SK-N-SH (cell line): ENCODE results near the gene LMBR1L. TPM values are rescaled to one million over a fixed set of nuclear protein-coding genes. Genes with fewer than 3 reads are reported as not detected.

Experiments
- CTCF ChIA-PET: fragments of 300-600, 350-600 bp; formaldehyde crosslinking; extraction: SDS; loops from one replicate; lab custom pipeline; 2021; lab: Yijun Ruan, JAX
- POLR2A ChIA-PET: fragments of 350-600 bp; sonication (Branson Sonifier 250); formaldehyde crosslinking; extraction: SDS; loops from one replicate; lab custom pipeline; 2020; ENCODE audit warnings: antibody characterized with exemption, inconsistent platforms; lab: Yijun Ruan, JAX
- DNase-seq: peaks from one replicate; pipeline ENCODE4 v3.0.0; 2012
- H2AFZ ChIP-seq: fragments of 200-600 bp; sonication (generic); 2 replicates; pipeline ENCODE4 v1.8.1; 2016; ENCODE audit warnings: antibody characterized with exemption, mild to moderate bottlenecking, low read depth
- H3F3A ChIP-seq: fragments of 200-600 bp; sonication (generic); replicated peaks from 2 replicates; pipeline ENCODE3; 2016; ENCODE audit warnings: antibody characterized with exemption, mild to moderate bottlenecking; ENCODE audit not compliant: insufficient read depth
- H3K27ac ChIP-seq, 2 experiments: fragments of 200-500 bp in 1 of 2; fragments of 200-600 bp in 1 of 2; sonication (Bioruptor generic) in 1 of 2; sonication (generic), shearing (Covaris generic) in 1 of 2; 2 replicates each; pipeline versions ENCODE4 v1.5.1 to v1.6.1; 2014 to 2016; ENCODE audit warnings: low read depth in 2 of 2, inconsistent platforms in 1 of 2, low read length in 1 of 2, mild to moderate bottlenecking in 1 of 2, mixed read lengths in 1 of 2
- H3K27me3 ChIP-seq: fragments of 200-600 bp; sonication (generic), shearing (Covaris generic); 2 replicates; pipeline ENCODE4 v1.6.1; 2016; ENCODE audit warnings: mixed run types; ENCODE audit not compliant: insufficient read depth
- H3K36me3 ChIP-seq, 2 experiments: fragments of 200-500 bp in 1 of 2; fragments of 200-600 bp in 1 of 2; sonication (Bioruptor generic) in 1 of 2; sonication (generic) in 1 of 2; replicated peaks in 1 of 2; 2 replicates each; pipeline versions ENCODE3 to v1.5.1; 2014 to 2016; ENCODE audit warnings: low read length in 1 of 2, mild to moderate bottlenecking in 1 of 2; ENCODE audit not compliant: insufficient read depth in 2 of 2, control insufficient read depth in 1 of 2
- H3K4me1 ChIP-seq, 2 experiments: fragments of 200-500 bp in 1 of 2; fragments of 200-600 bp in 1 of 2; sonication (Bioruptor generic) in 1 of 2; sonication (generic), shearing (Covaris generic) in 1 of 2; 2 replicates each; pipeline versions ENCODE4 v1.5.1 to v1.6.1; 2014 to 2016; ENCODE audit warnings: low read depth in 1 of 2, low read length in 1 of 2, mixed run types in 1 of 2; ENCODE audit not compliant: insufficient read depth in 2 of 2, control insufficient read depth in 1 of 2
- H3K4me2 ChIP-seq: fragments of 200-600 bp; sonication (generic), shearing (Covaris generic); 2 replicates; pipeline ENCODE4 v1.6.1; 2017; ENCODE audit warnings: mixed run types
- H3K4me3 ChIP-seq, 2 experiments: fragments of 200-500 bp in 1 of 2; fragments of 200-600 bp in 1 of 2; sonication (Bioruptor generic) in 1 of 2; sonication (generic), shearing (Covaris generic) in 1 of 2; 2 replicates each; pipeline versions ENCODE4 v1.5.1 to v1.8.1; 2014 to 2016; ENCODE audit warnings: low read depth in 2 of 2, inconsistent platforms in 1 of 2, low read length in 1 of 2, mild to moderate bottlenecking in 1 of 2, mixed read lengths in 1 of 2, moderate library complexity in 1 of 2
- H3K79me2 ChIP-seq: fragments of 200-600 bp; sonication (generic); 2 replicates; pipeline ENCODE4 v1.8.1; 2017; ENCODE audit warnings: mild to moderate bottlenecking; ENCODE audit not compliant: insufficient read depth
- H3K9ac ChIP-seq: fragments of 200-600 bp; sonication (generic); 2 replicates; pipeline ENCODE4 v1.6.1; 2017; ENCODE audit warnings: mixed run types
- H3K9me2 ChIP-seq: fragments of 200-600 bp; sonication (generic); 2 replicates; pipeline ENCODE4 v1.6.1; 2017; ENCODE audit warnings: mixed run types
- H3K9me3 ChIP-seq: fragments of 200-600 bp; sonication (generic); 2 replicates; pipeline ENCODE4 v1.6.1; 2017; ENCODE audit warnings: mixed run types, mild to moderate bottlenecking, moderate library complexity
- H4K20me1 ChIP-seq: fragments of 200-600 bp; sonication (generic); 2 replicates; pipeline ENCODE4 v1.6.1; 2017; ENCODE audit warnings: mild to moderate bottlenecking, mixed run types; ENCODE audit not compliant: insufficient read depth
- CHD2 ChIP-seq: fragments of 150-350 bp; IDR thresholded peaks from 2 replicates; pipeline ENCODE4 v1.6.1; 2018; ENCODE audit warnings: low read length; ENCODE audit not compliant: partially characterized antibody
- ELF1 ChIP-seq: IDR thresholded peaks from 2 replicates; pipeline ENCODE4 v1.4.0; 2012
- EP300 ChIP-seq, 2 experiments: IDR thresholded peaks; 2 replicates each; pipeline versions ENCODE4 v1.4.0 to v1.6.1; 2012; ENCODE audit warnings: borderline replicate concordance in 1 of 2, low read depth in 1 of 2, low read length in 1 of 2
- EZH2phosphoT487 ChIP-seq: fragments of 200-600 bp; sonication (generic); IDR thresholded peaks from 2 replicates; pipeline ENCODE4 v1.6.1; 2017; ENCODE audit warnings: low read depth, mixed run types, mild to moderate bottlenecking, antibody characterized with exemption, moderate library complexity, borderline replicate concordance
- FOSL2 ChIP-seq: IDR thresholded peaks from 2 replicates; pipeline ENCODE4 v1.4.0; 2012; ENCODE audit warnings: low read depth, mild to moderate bottlenecking, moderate library complexity, borderline replicate concordance
- FOXM1 ChIP-seq: IDR thresholded peaks from 2 replicates; pipeline ENCODE4 v1.4.0; 2012; ENCODE audit warnings: low read depth, mild to moderate bottlenecking
- GATA2 ChIP-seq: sonication (generic); formaldehyde crosslinking; IDR thresholded peaks from 2 replicates; pipeline ENCODE4 v1.5.0; 2020; ENCODE audit warnings: mild to moderate bottlenecking, missing genetic modification reagents
- IRF3 ChIP-seq: fragments of 150-350 bp; IDR thresholded peaks from 2 replicates; pipeline ENCODE4 v1.6.1; 2016; ENCODE audit warnings: mild to moderate bottlenecking, low read depth, low read length
- JUND ChIP-seq: IDR thresholded peaks from 2 replicates; pipeline ENCODE4 v1.4.0; 2012
- MAX ChIP-seq: IDR thresholded peaks from 2 replicates; pipeline ENCODE4 v1.4.0; 2012; ENCODE audit warnings: low read depth
- MEF2A ChIP-seq: IDR thresholded peaks from 2 replicates; pipeline ENCODE4 v1.4.0; 2012; ENCODE audit warnings: low read depth, borderline replicate concordance
- MXI1 ChIP-seq: IDR thresholded peaks from 2 replicates; pipeline ENCODE4 v1.6.1; 2012; ENCODE audit warnings: mild to moderate bottlenecking, low read depth, low read length, improper control_type of control experiment
- RAD21 ChIP-seq: IDR thresholded peaks from 2 replicates; pipeline ENCODE4 v1.6.1; 2012; ENCODE audit warnings: mild to moderate bottlenecking, low read length
- RCOR1 ChIP-seq: fragments of 150-350 bp; IDR thresholded peaks from 2 replicates; pipeline ENCODE4 v1.6.1; 2017; ENCODE audit warnings: antibody characterized with exemption, low read length
- REST ChIP-seq: IDR thresholded peaks from 2 replicates; pipeline ENCODE4 v1.6.1; 2012; ENCODE audit warnings: mild to moderate bottlenecking, low read depth, low read length, moderate library complexity
- RFX5 ChIP-seq: IDR thresholded peaks from 2 replicates; pipeline ENCODE4 v1.6.1; 2012; ENCODE audit warnings: mild to moderate bottlenecking, improper control_type of control experiment, low read length
- SIN3A ChIP-seq: IDR thresholded peaks from 2 replicates; pipeline ENCODE4 v1.6.1; 2012; ENCODE audit warnings: low read depth, mild to moderate bottlenecking, low read length, moderate library complexity, borderline replicate concordance
- TAF1 ChIP-seq: IDR thresholded peaks from 2 replicates; pipeline ENCODE4 v1.6.1; 2012; ENCODE audit warnings: low read depth, mild to moderate bottlenecking, low read length, moderate library complexity, borderline replicate concordance
- YY1 ChIP-seq: IDR thresholded peaks from 2 replicates; pipeline ENCODE4 v1.4.0; 2012; ENCODE audit warnings: low read depth, mild to moderate bottlenecking
- WGBS: methylation state at CpG from one replicate; pipeline ENCODE4 v1.1.6; 2017; ENCODE audit warnings: low lambda C conversion rate; 5-methylcytosine and 5-hydroxymethylcytosine counted together
- polyA plus RNA-seq, 3 experiments: library from polyadenylated mRNA; depleted of rRNA; stranded (reverse); fragments of >200 nt; gene quantifications; 2 replicates each; pipeline ENCODE4 v1.2.3, GENCODE V29; 2012
- TF ChIP-seq, protein P1 (sequence below): IDR thresholded peaks from 2 replicates; pipeline ENCODE4 v1.4.0; 2012; ENCODE audit warnings: low read depth, borderline replicate concordance
- TF ChIP-seq, protein P2 (sequence below): fragments of 150-350 bp; IDR thresholded peaks from 2 replicates; pipeline ENCODE4 v1.6.1; 2017; ENCODE audit warnings: antibody characterized with exemption, low read length, low read depth, borderline replicate concordance

Gene LMBR1L
- polyA plus RNA-seq, 1 of the 3 experiments (the other 2 are of a cell fraction): 61.4 TPM

DNA sequence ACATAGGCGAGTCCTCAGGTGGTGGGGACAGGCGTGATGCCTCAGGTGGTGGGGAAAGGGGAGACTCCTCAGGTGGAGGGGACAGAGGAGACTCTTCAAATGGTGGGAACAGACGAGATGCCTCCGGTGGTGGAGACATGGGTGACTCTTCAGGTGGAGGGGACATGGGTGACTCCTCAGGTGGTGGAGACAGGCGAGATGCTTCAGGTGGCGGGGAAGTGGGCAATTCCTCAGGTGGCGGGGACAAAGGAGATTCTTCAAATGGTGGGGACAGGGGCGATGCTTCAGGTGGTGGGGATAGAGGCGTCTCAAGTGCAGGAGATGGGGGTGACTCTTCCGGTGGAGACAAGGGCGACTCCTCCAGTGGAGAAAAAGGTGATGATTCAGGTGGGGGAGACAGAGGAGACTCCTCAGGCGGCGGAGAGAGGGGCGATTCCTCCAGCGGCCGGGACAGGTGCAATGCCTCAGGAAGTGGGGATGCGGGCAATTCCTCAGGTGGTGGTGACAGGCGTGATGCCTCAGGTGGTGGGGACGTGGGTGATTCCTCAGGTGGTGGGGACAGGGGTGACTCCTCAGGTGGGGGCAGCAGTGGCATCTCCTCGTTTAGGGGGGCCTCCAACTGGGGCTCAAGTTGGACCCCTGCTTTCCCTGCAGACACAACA, 58.7 kb downstream of the LMBR1L start:
- POLR2A ChIA-PET: no interaction called here

GRCh38 chr12:49051373-49051764, 59.3 kb downstream of the LMBR1L start:
- H3K4me3 ChIP-seq: no peak overlapping the region
- ChIA-PET CTCF (interaction anchor here (3.7 kb wide), 1 partner anchor 13 kb away, joined by 15 read pairs; no protein-coding TSS in a partner anchor), POLR2A (no interaction called here)
- peaks cover 8 to 14% of the 10 kb centered on the region in 2 experiments for H3K4me1 ChIP-seq
- no peak overlapping the region for H3K27ac ChIP-seq
- H2AFZ ChIP-seq: no peak overlapping the region
- H3K79me2 ChIP-seq: peaks cover 43% of the 10 kb centered on the region
- H3K9me3 ChIP-seq: no peaks in the 10 kb centered on the region
- TF ChIP-seq GATA2 (CRISPR knock-in tag) (no peak), RAD21 (no peak), YY1 (no peak), FOSL2 (no peak), IRF3 (no peak), ELF1 (no peak), EP300 (IDR thresholded peaks at IDR 0.05; ENCODE audit: borderline replicate concordance in 1 of 2, low read depth in 1 of 2, low read length in 1 of 2) (no peak), JUND (no peak), MXI1 (no peak), RFX5 (no peak), EZH2phosphoT487 (no peak), REST (no peak), MEF2A (no peak), TAF1 (no peak)
- TF ChIP-seq, protein P1, sequence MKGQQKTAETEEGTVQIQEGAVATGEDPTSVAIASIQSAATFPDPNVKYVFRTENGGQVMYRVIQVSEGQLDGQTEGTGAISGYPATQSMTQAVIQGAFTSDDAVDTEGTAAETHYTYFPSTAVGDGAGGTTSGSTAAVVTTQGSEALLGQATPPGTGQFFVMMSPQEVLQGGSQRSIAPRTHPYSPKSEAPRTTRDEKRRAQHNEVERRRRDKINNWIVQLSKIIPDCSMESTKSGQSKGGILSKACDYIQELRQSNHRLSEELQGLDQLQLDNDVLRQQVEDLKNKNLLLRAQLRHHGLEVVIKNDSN: no peak
- TF ChIP-seq, protein P2, sequence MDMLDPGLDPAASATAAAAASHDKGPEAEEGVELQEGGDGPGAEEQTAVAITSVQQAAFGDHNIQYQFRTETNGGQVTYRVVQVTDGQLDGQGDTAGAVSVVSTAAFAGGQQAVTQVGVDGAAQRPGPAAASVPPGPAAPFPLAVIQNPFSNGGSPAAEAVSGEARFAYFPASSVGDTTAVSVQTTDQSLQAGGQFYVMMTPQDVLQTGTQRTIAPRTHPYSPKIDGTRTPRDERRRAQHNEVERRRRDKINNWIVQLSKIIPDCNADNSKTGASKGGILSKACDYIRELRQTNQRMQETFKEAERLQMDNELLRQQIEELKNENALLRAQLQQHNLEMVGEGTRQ: no peak
- peaks cover 56% of the 10 kb centered on the region for H4K20me1 ChIP-seq
- no peak overlapping the region for H3K9ac ChIP-seq
- H3F3A ChIP-seq: peaks cover 6% of the 10 kb centered on the region
- DNase-seq: no peak
- H3K4me2 ChIP-seq: no peak overlapping the region
- H3K36me3 ChIP-seq: peaks cover 50 to 78% of the 10 kb centered on the region in 2 experiments
- no peaks in the 10 kb centered on the region for H3K9me2 ChIP-seq
- H3K27me3 ChIP-seq: no peaks in the 10 kb centered on the region
- WGBS: 98% methylated on average over 18 of the region's 18 CpGs

More for the DNA sequence above, 58.7 kb downstream of the LMBR1L start:
- H3K27me3 ChIP-seq: no peaks in the 10 kb centered on the region
- H3F3A ChIP-seq: peaks cover 10% of the 10 kb centered on the region
- H3K4me2 ChIP-seq: no peak overlapping the region
- H3K9me3 ChIP-seq: no peaks in the 10 kb centered on the region
- H3K36me3 ChIP-seq: peaks cover 47 to 76% of the 10 kb centered on the region in 2 experiments
- no peak for DNase-seq
- H3K9ac ChIP-seq: no peak overlapping the region
- H4K20me1 ChIP-seq: peaks cover 61% of the 10 kb centered on the region
- no peak for TF ChIP-seq CHD2
- TF ChIP-seq SIN3A: no peak
- TF ChIP-seq YY1: no peak
- no peak for TF ChIP-seq MAX
- no peak for TF ChIP-seq FOXM1
- no peak for TF ChIP-seq RCOR1
- TF ChIP-seq, all 33 proteins: peak for 0
- H3K4me1 ChIP-seq: peaks cover 14 to 20% of the 10 kb centered on the region in 2 experiments
- CTCF ChIA-PET: no interaction called here
- H3K9me2 ChIP-seq: no peaks in the 10 kb centered on the region
- H3K27ac ChIP-seq: no peak overlapping the region
- H2AFZ ChIP-seq: no peak overlapping the region
- no peak overlapping the region for H3K4me3 ChIP-seq
- 95% methylated on average over 20 of the region's 20 CpGs for WGBS
- H3K79me2 ChIP-seq: peaks cover 49% of the 10 kb centered on the region
